H1 (cell line): ENCODE results near the gene CIC. TPM values are rescaled to one million over a fixed set of nuclear protein-coding genes. Genes with fewer than 3 reads are reported as not detected.

Source experiments
- CTCF ChIA-PET: fragments of 300-600 bp; sonication (Branson Sonifier 250); formaldehyde crosslinking; loops from one replicate; lab custom pipeline; 2021; ENCODE audit not compliant: partially characterized antibody; lab: Charles Lee
- POLR2A ChIA-PET: fragments of 300-600 bp; sonication (Branson Sonifier 250); formaldehyde crosslinking; loops from one replicate; lab custom pipeline; 2021; ENCODE audit warnings: inconsistent platforms; ENCODE audit not compliant: partially characterized antibody; lab: Charles Lee
- DNase-seq, 2 experiments: peaks; one replicate each; pipeline versions ENCODE4 v3.0.0 to v3.0.0-alpha.2; 2010 to 2022; ENCODE audit warnings: low spot score in 2 of 2, low read depth in 1 of 2, mixed read lengths in 1 of 2
- FAIRE-seq: peaks from 2 replicates; lab custom pipeline; 2011; peaks lifted over from hg19 to GRCh38; lab: Jason Lieb, UNC
- H2AFZ ChIP-seq: 2 replicates; pipeline ENCODE4 v1.8.1; 2012; ENCODE audit warnings: low read length, inconsistent platforms
- H2AK5ac ChIP-seq: 2 replicates; pipeline ENCODE4 v1.6.1; 2013; ENCODE audit warnings: low read depth, low read length
- H2BK120ac ChIP-seq: replicated peaks from 2 replicates; pipeline ENCODE3; 2013; ENCODE audit warnings: low read depth, low read length, inconsistent platforms
- H2BK12ac ChIP-seq: 2 replicates; pipeline ENCODE4 v1.6.1; 2013; ENCODE audit warnings: low read depth, low read length
- H2BK15ac ChIP-seq: 2 replicates; pipeline ENCODE4 v1.6.1; 2013; ENCODE audit warnings: low read length
- H2BK20ac ChIP-seq: 2 replicates; pipeline ENCODE4 v1.6.1; 2013; ENCODE audit warnings: low read length
- H2BK5ac ChIP-seq: 2 replicates; pipeline ENCODE4 v1.6.1; 2013; ENCODE audit warnings: low read depth, low read length
- H3K14ac ChIP-seq: 2 replicates; pipeline ENCODE4 v1.6.1; 2013; ENCODE audit warnings: inconsistent platforms; ENCODE audit not compliant: insufficient read length
- H3K18ac ChIP-seq: 2 replicates; pipeline ENCODE4 v1.6.1; 2013; ENCODE audit warnings: low read length; ENCODE audit errors: extremely low read depth
- H3K23ac ChIP-seq: 2 replicates; pipeline ENCODE4 v1.6.1; 2013; ENCODE audit warnings: inconsistent platforms; ENCODE audit not compliant: insufficient read length
- H3K23me2 ChIP-seq: 2 replicates; pipeline ENCODE4 v1.6.1; 2013; ENCODE audit warnings: low read depth, low read length
- H3K27ac ChIP-seq: 2 replicates; pipeline ENCODE4 v1.6.1; 2011; ENCODE audit warnings: low read depth, low read length, inconsistent platforms
- H3K27me3 ChIP-seq, 4 experiments: replicated peaks in 1 of 4; 1 replicate in 1 of 4; 2 replicates in 3 of 4; pipeline versions ENCODE4 v1.6.1 to v1.8.1; 2011 to 2013; ENCODE audit warnings: low read length in 3 of 4, mild to moderate bottlenecking in 3 of 4, inconsistent platforms in 2 of 4, mixed read lengths in 2 of 4, moderate library complexity in 1 of 4; ENCODE audit not compliant: control insufficient read depth in 3 of 4, insufficient read depth in 3 of 4; ENCODE audit errors: extremely low read depth in 1 of 4
- H3K36me3 ChIP-seq, 4 experiments: 2 replicates each; pipeline versions ENCODE4 v1.6.1 to v1.8.1; 2011 to 2013; ENCODE audit warnings: mild to moderate bottlenecking in 4 of 4, low read length in 3 of 4, moderate library complexity in 2 of 4, control low read depth in 1 of 4, inconsistent platforms in 1 of 4; ENCODE audit not compliant: insufficient read depth in 4 of 4, control insufficient read depth in 2 of 4
- H3K4ac ChIP-seq: replicated peaks from 2 replicates; pipeline ENCODE3; 2013; ENCODE audit warnings: low read length, low read depth, mixed read lengths, inconsistent platforms; ENCODE audit not compliant: insufficient read length
- H3K4me1 ChIP-seq, 4 experiments: replicated peaks in 1 of 4; 1 replicate in 1 of 4; 2 replicates in 3 of 4; pipeline versions ENCODE4 v1.6.1 to v1.8.1; 2011 to 2013; ENCODE audit warnings: low read length in 3 of 4, inconsistent platforms in 2 of 4, mixed read lengths in 1 of 4; ENCODE audit not compliant: insufficient read depth in 4 of 4, control insufficient read depth in 3 of 4
- H3K4me2 ChIP-seq, 2 experiments: 2 replicates each; pipeline versions ENCODE4 v1.6.1 to v1.8.1; 2011 to 2013; ENCODE audit warnings: low read depth in 2 of 2, low read length in 2 of 2, control low read depth in 1 of 2, inconsistent platforms in 1 of 2, mild to moderate bottlenecking in 1 of 2; ENCODE audit not compliant: insufficient read depth in 1 of 2
- H3K4me3 ChIP-seq, 4 experiments: fragments of 200-600, 300-600 bp in 1 of 4; sonication (generic), shearing (Covaris generic), sonication (Bioruptor Twin) in 1 of 4; 2 replicates each; pipeline versions ENCODE4 v1.5.1 to v1.8.1; 2011 to 2016; ENCODE audit warnings: low read length in 4 of 4, low read depth in 3 of 4, control low read depth in 2 of 4, inconsistent platforms in 2 of 4, mild to moderate bottlenecking in 2 of 4, mixed read lengths in 1 of 4, moderate library complexity in 1 of 4; ENCODE audit not compliant: insufficient read depth in 2 of 4; ENCODE audit errors: extremely low read depth in 1 of 4
- H3K56ac ChIP-seq: replicated peaks from 2 replicates; pipeline ENCODE3; 2013; ENCODE audit warnings: low read depth, mild to moderate bottlenecking, mixed read lengths, low read length, inconsistent platforms; ENCODE audit not compliant: insufficient read length
- H3K79me1 ChIP-seq: 2 replicates; pipeline ENCODE4 v1.6.1; 2013; ENCODE audit warnings: low read depth, low read length, control low read depth
- H3K79me2 ChIP-seq, 2 experiments: 2 replicates each; pipeline versions ENCODE4 v1.6.1 to v1.8.1; 2012 to 2013; ENCODE audit warnings: low read length in 2 of 2, mild to moderate bottlenecking in 2 of 2, inconsistent platforms in 1 of 2; ENCODE audit not compliant: insufficient read depth in 2 of 2, control insufficient read depth in 1 of 2
- H3K9ac ChIP-seq, 4 experiments: replicated peaks in 1 of 4; 1 replicate in 1 of 4; 2 replicates in 3 of 4; pipeline versions ENCODE4 v1.6.1 to v1.8.1; 2011 to 2013; ENCODE audit warnings: low read depth in 3 of 4, low read length in 3 of 4, control low read depth in 2 of 4, mild to moderate bottlenecking in 2 of 4, moderate library complexity in 2 of 4, inconsistent platforms in 1 of 4; ENCODE audit errors: extremely low read depth in 1 of 4
- H3K9me3 ChIP-seq, 2 experiments: 2 replicates each; pipeline versions ENCODE4 v1.6.1 to v1.8.1; 2012 to 2013; ENCODE audit warnings: mild to moderate bottlenecking in 2 of 2, moderate library complexity in 2 of 2, control low read depth in 1 of 2, inconsistent platforms in 1 of 2, low read depth in 1 of 2, low read length in 1 of 2, mixed read lengths in 1 of 2; ENCODE audit not compliant: insufficient read depth in 2 of 2
- H4K20me1 ChIP-seq, 2 experiments: replicated peaks in 1 of 2; 2 replicates each; pipeline versions ENCODE3 to v1.8.1; 2011 to 2013; ENCODE audit warnings: inconsistent platforms in 2 of 2, low read length in 2 of 2, mild to moderate bottlenecking in 1 of 2; ENCODE audit not compliant: insufficient read depth in 2 of 2, control insufficient read depth in 1 of 2
- H4K5ac ChIP-seq: 2 replicates; pipeline ENCODE4 v1.6.1; 2013; ENCODE audit warnings: low read length, low read depth, mixed read lengths, inconsistent platforms; ENCODE audit not compliant: insufficient read length
- H4K8ac ChIP-seq: 2 replicates; pipeline ENCODE4 v1.8.0; 2013; ENCODE audit warnings: mild to moderate bottlenecking, moderate library complexity, low read length, inconsistent platforms; ENCODE audit not compliant: insufficient read depth; ENCODE audit errors: extremely low read depth
- H4K91ac ChIP-seq: replicated peaks from 2 replicates; pipeline ENCODE3; 2013; ENCODE audit warnings: low read length, mixed read lengths, inconsistent platforms; ENCODE audit not compliant: insufficient read length
- BRCA1 ChIP-seq: IDR thresholded peaks from 2 replicates; pipeline ENCODE4 v1.6.1; 2012; ENCODE audit warnings: low read depth, low read length, improper control_type of control experiment
- SIRT6 ChIP-seq: IDR thresholded peaks from one replicate; pipeline ENCODE4 v1.7.1; 2012; ENCODE audit warnings: low read length, inconsistent platforms
- USF2 ChIP-seq: IDR thresholded peaks from 2 replicates; pipeline ENCODE4 v1.6.1; 2011; ENCODE audit warnings: low read length, improper control_type of control experiment
- WGBS, 2 experiments: shearing (Covaris generic) in 1 of 2; methylation state at CpG; one replicate each; pipeline versions ENCODE4 v1.1.6 to v1.1.7; 2013 to 2015; ENCODE audit warnings: low lambda C conversion rate in 2 of 2, mixed read lengths in 2 of 2, inconsistent platforms in 1 of 2, low coverage in 1 of 2, missing lambda C conversion rate in 1 of 2; ENCODE audit not compliant: insufficient replicate concordance in 2 of 2, insufficient coverage in 1 of 2, insufficient read length in 1 of 2; ENCODE audit errors: extremely low coverage in 1 of 2, missing lambda C conversion rate in 1 of 2; 5-methylcytosine and 5-hydroxymethylcytosine counted together
- polyA plus RNA-seq, 7 experiments: library from polyadenylated mRNA; depleted of rRNA in 3 of 7; stranded (reverse) in 5 of 7; unstranded in 2 of 7; fragments of >200 nt in 5 of 7; fragments of 200-250 nt in 2 of 7; gene quantifications; 1 replicate in 5 of 7; 2 replicates in 1 of 7; 4 replicates in 1 of 7; pipeline versions ENCODE4 v1.2.1 to v1.2.3, GENCODE V29; 2011 to 2013; ENCODE audit warnings: missing spikeins in 2 of 7, mixed read lengths in 2 of 7
- total RNA-seq: library from RNA; stranded (reverse); fragmentation: NEBNext Ultra II Directional; extraction: Animal tissue kit (Norgen Biotek cat#: 25700); gene quantifications from 2 replicates; pipeline ENCODE4 v1.2.1, GENCODE V29; 2021

CIC gene
- total and polyA plus RNA-seq, 2 of the 8 experiments (the other 6 are each of a cell fraction or from before 2014, with no cell fraction given) = 13.2 to 43.6 TPM

- no peak overlapping the region for H3K56ac ChIP-seq
- H3K4me3 ChIP-seq = peak overlapping the region; percentile 43 to 64 (median 47)
- no peaks in the 10 kb centered on the region for H3K36me3 ChIP-seq
- CTCF ChIA-PET = no interaction called here
- no peak overlapping the region for H3K9ac ChIP-seq
- H2BK15ac ChIP-seq = no peak overlapping the region
- peaks cover 0 to 16% of the 10 kb centered on the region in 2 experiments; a peak in 1 of 4 replicates for H3K79me2 ChIP-seq
- peaks cover 6% of the 10 kb centered on the region; the same call in 1 of the 2 replicates for H3K79me1 ChIP-seq
- peaks cover 0 to 4% of the 10 kb centered on the region in 2 experiments for H4K20me1 ChIP-seq
- peak overlapping the region; percentile 32 for H3K4ac ChIP-seq
- no peak overlapping the region for H2BK5ac ChIP-seq
- no peak overlapping the region for H2AK5ac ChIP-seq
- peak overlapping the region; percentile 67 to 80 for H3K4me2 ChIP-seq
- no peak overlapping the region for H2AFZ ChIP-seq
- DNase-seq (peak in 1 of 2 experiments; percentile 60), FAIRE-seq (no peak)
- 6% methylated on average over 27 of the region's 38 CpGs; no CpG with 5 or more reads in 1 of the 2 experiments for whole genome bisulfite sequencing, 2 experiments
- peak overlapping the region; percentile 60; the same call in 1 of the 2 replicates for H3K18ac ChIP-seq
- H2BK20ac ChIP-seq = no peak overlapping the region
- no peak overlapping the region for H2BK120ac ChIP-seq
- no peak overlapping the region for H3K23ac ChIP-seq
- H3K23me2 ChIP-seq = peaks cover 13% of the 10 kb centered on the region; the same call in 1 of the 2 replicates
- peaks cover 0 to 15% (median 8%) of the 10 kb centered on the region in 4 experiments; a peak in 5 of 7 replicates for H3K27me3 ChIP-seq
- H3K9me3 ChIP-seq = no peaks in the 10 kb centered on the region
- H3K27ac ChIP-seq = no peak overlapping the region
- POLR2A ChIA-PET = interaction anchor here (0.5 kb wide), 1 partner anchor 45 kb away, joined by 3 read pairs; no protein-coding TSS in a partner anchor
- H4K5ac ChIP-seq = no peak overlapping the region
- no peak overlapping the region for H3K14ac ChIP-seq
- no peak overlapping the region for H2BK12ac ChIP-seq
- H4K8ac ChIP-seq = no peak overlapping the region; the same call in 1 of the 2 replicates
- H3K4me1 ChIP-seq = peaks cover 0 to 4% (median 1%) of the 10 kb centered on the region in 4 experiments; a peak in 2 of 7 replicates
- no peak overlapping the region for H4K91ac ChIP-seq
- TF ChIP-seq SIRT6 = no peak
- TF ChIP-seq USF2 = no peak
- no peak for TF ChIP-seq BRCA1
These were observed 55.7 kb downstream of the CIC start for GRCh38 chr19:42324655-42325307.
